Head of caudate nucleus (tissue), 42 donors: ENCODE results near the gene UGGT1.
"Not testable (repeated sequence)": the region's sequence is repeated elsewhere in the genome, so short reads cannot be mapped to it uniquely, and the experiment has no call there.

Source experiments
- DNase-seq, 42 donors: peaks; one replicate each; pipeline versions ENCODE4 v3.0.0 to v3.0.0-alpha.2; 2020 to 2021; ENCODE audit warnings: mixed read lengths in 7 of 42
- intact Hi-C: fragments of 100-400 bp; cut with DNase I; formaldehyde crosslinking; loops from one replicate; pipeline ENCODE4 v1.15.0; 2022

UGGT1 gene

GRCh38 chr2:128208023-128208422, 117.0 kb downstream of the UGGT1 start:
- DNase-seq = no peak
- intact Hi-C loops = no loop called here

- DNase-seq, intact Hi-C loops: not testable (repeated sequence)
These were observed 117.8 kb downstream of the UGGT1 start for GRCh38 chr2:128208631-128209324.

GRCh38 chr2:128214251-128214650, 123.3 kb downstream of the UGGT1 start:
- intact Hi-C loops = no loop called here

GRCh38 chr2:128214866-128215460, 124.0 kb downstream of the UGGT1 start:
- no peak for DNase-seq
- intact Hi-C loops = no loop called here

More at GRCh38 chr2:128214251-128214650, 123.3 kb downstream of the UGGT1 start:
- DNase-seq = no peak

GRCh38 chr2:128215897-128216642, 125.1 kb downstream of the UGGT1 start:
- DNase-seq = no peak
- intact Hi-C loops = no loop called here

- no peak for DNase-seq
- intact Hi-C loops = no loop called here
These were observed 126.7 kb downstream of the UGGT1 start for GRCh38 chr2:128217671-128218070.

GRCh38 chr2:128219891-128220290, 128.9 kb downstream of the UGGT1 start:
- peak in 9 of 42 donors; percentile 25 to 65 (median 50) for DNase-seq

GRCh38 chr2:128227862-128228261, 136.9 kb downstream of the UGGT1 start:
- no peak for DNase-seq
- intact Hi-C loops = no loop called here

More at GRCh38 chr2:128219891-128220290, 128.9 kb downstream of the UGGT1 start:
- intact Hi-C loops = no loop called here

GRCh38 chr2:128228894-128229293, 137.9 kb downstream of the UGGT1 start:
- intact Hi-C loops = no loop called here
- DNase-seq = no peak

GRCh38 chr2:128232965-128233789, 142.2 kb downstream of the UGGT1 start:
- intact Hi-C loops = loop anchor here (10.0 kb wide), 1 partner anchor 82 kb away; the partner anchor contains the start of gene HS6ST1

GRCh38 chr2:128233790-128234395, 142.9 kb downstream of the UGGT1 start:
- DNase-seq = peak in 2 of 42 donors; percentile 13 to 37
- intact Hi-C loops = loop anchor here (10.0 kb wide), 1 partner anchor 81 kb away; the partner anchor contains the start of gene HS6ST1

More at GRCh38 chr2:128232965-128233789, 142.2 kb downstream of the UGGT1 start:
- DNase-seq = peak; percentile 74 to 95 (median 91)

GRCh38 chr2:128234613-128235012, 143.6 kb downstream of the UGGT1 start:
- DNase-seq = peak in 1 of 42 donors; percentile 39
- intact Hi-C loops = loop anchor here (5.0 to 10.0 kb wide), 3 partner anchors 38 to 80 kb away; partner anchors contain the start of gene HS6ST1

GRCh38 chr2:128235581-128235980, 144.6 kb downstream of the UGGT1 start:
- DNase-seq = peak in 2 of 42 donors; percentile 0 to 31
- intact Hi-C loops = loop anchor here (5.0 to 10.0 kb wide), 3 partner anchors 37 to 79 kb away; partner anchors contain the start of gene HS6ST1

GRCh38 chr2:128236491-128237035, 145.6 kb downstream of the UGGT1 start:
- DNase-seq = peak in 15 of 42 donors; percentile 9 to 66 (median 39)
- intact Hi-C loops = loop anchor here (5.0 to 10.0 kb wide), 3 partner anchors 36 to 78 kb away; partner anchors contain the start of gene HS6ST1

GRCh38 chr2:128237081-128237534, 146.1 kb downstream of the UGGT1 start:
- DNase-seq = peak in 2 of 42 donors; percentile 5 to 41
- intact Hi-C loops = loop anchor here (5.0 to 10.0 kb wide), 3 partner anchors 35 to 78 kb away; partner anchors contain the start of gene HS6ST1

- DNase-seq = peak in 35 of 42 donors; percentile 36 to 86 (median 63)
- intact Hi-C loops = loop anchor here (5.0 to 10.0 kb wide), 3 partner anchors 34 to 77 kb away; partner anchors contain the start of gene HS6ST1
These were observed 147.1 kb downstream of the UGGT1 start for GRCh38 chr2:128237911-128238697.

GRCh38 chr2:128241896-128242295, 150.9 kb downstream of the UGGT1 start:
- intact Hi-C loops = no loop called here
- peak in 1 of 42 donors; percentile 38 for DNase-seq
